Activated CD4-positive, alpha-beta T cell treated with anti-CD3 and anti-CD28 coated beads, Interleukin-10, Interleukin-2, amounts not matched to agents 100 ng/mL and 50 ng/mL, durations not matched to agents 16 hours and 8 hours (primary cell): ENCODE data around the gene GLO1.
"Not testable (repeated sequence)": the region's sequence is repeated elsewhere in the genome, so short reads cannot be mapped to it uniquely, and the experiment has no call there.

Source experiments
- DNase-seq: peaks from one replicate; pipeline ENCODE4 v3.0.0-alpha.2; 2020

GLO1 gene

GRCh38 chr6:38703949-38704590, 1.1 kb upstream of the GLO1 start:
- no peak for DNase-seq

GRCh38 chr6:38701551-38701950, 1.4 kb downstream of the GLO1 start:
- DNase-seq = no peak

- DNase-seq = not testable (repeated sequence)
Measured at GRCh38 chr6:38699702-38700101, 3.2 kb downstream of the GLO1 start.

GRCh38 chr6:38697846-38698245, 5.1 kb downstream of the GLO1 start:
- peak; percentile 15 for DNase-seq

GRCh38 chr6:38696345-38696744, 6.6 kb downstream of the GLO1 start:
- DNase-seq = no peak

- peak; percentile 34 for DNase-seq
Measured at GRCh38 chr6:38695933-38696332, 7.0 kb downstream of the GLO1 start.

- no peak for DNase-seq
Measured at GRCh38 chr6:38695227-38695900, 7.6 kb downstream of the GLO1 start.

GRCh38 chr6:38688579-38689087, 14.3 kb downstream of the GLO1 start:
- DNase-seq = no peak

- no peak for DNase-seq
Measured at GRCh38 chr6:38687549-38687948, 15.4 kb downstream of the GLO1 start.

- DNase-seq = no peak
Measured at GRCh38 chr6:38687043-38687353, 15.9 kb downstream of the GLO1 start.

GRCh38 chr6:38686270-38687042, 16.5 kb downstream of the GLO1 start:
- no peak for DNase-seq

GRCh38 chr6:38684904-38685303, 18.0 kb downstream of the GLO1 start:
- no peak for DNase-seq

GRCh38 chr6:38684237-38684636, 18.7 kb downstream of the GLO1 start:
- no peak for DNase-seq

- DNase-seq = no peak
Measured at GRCh38 chr6:38681850-38682249, 21.1 kb downstream of the GLO1 start.

- DNase-seq = no peak
Measured at GRCh38 chr6:38679668-38680067, 23.3 kb downstream of the GLO1 start.

- DNase-seq = no peak
Measured at GRCh38 chr6:38678178-38678760, 24.7 kb downstream of the GLO1 start.

- DNase-seq = no peak
Measured at GRCh38 chr6:38676974-38677544, 25.9 kb downstream of the GLO1 start.

- DNase-seq = no peak
Measured at GRCh38 chr6:38676236-38676973, 26.5 kb downstream of the GLO1 start.

- peak; percentile 55 for DNase-seq
Measured at GRCh38 chr6:38673397-38674165, 29.4 kb downstream of the GLO1 start.

GRCh38 chr6:38671885-38672467, 31.0 kb downstream of the GLO1 start:
- DNase-seq = peak; percentile 76
